H1 (cell line): ENCODE data around the gene MAOA. TPM values are rescaled to one million over a fixed set of nuclear protein-coding genes. Genes with fewer than 3 reads are reported as not detected.

Experiments used
- BACH1 ChIP-seq: IDR thresholded peaks from 2 replicates; pipeline ENCODE4 v1.6.1; 2012; ENCODE audit warnings: low read length, improper control_type of control experiment
- CHD1 ChIP-seq: IDR thresholded peaks from 2 replicates; pipeline ENCODE4 v1.6.1; 2012; ENCODE audit warnings: low read depth, low read length, improper control_type of control experiment
- RAD21 ChIP-seq, 2 experiments: IDR thresholded peaks in 1 of 2; conservative IDR thresholded peaks in 1 of 2; 2 replicates each; pipeline ENCODE4 v1.6.1; 2011; ENCODE audit warnings: low read depth in 2 of 2, low read length in 2 of 2, improper control_type of control experiment in 1 of 2, inconsistent platforms in 1 of 2, mild to moderate bottlenecking in 1 of 2, moderate library complexity in 1 of 2
- TAF7 ChIP-seq: optimal IDR thresholded peaks from 2 replicates; pipeline ENCODE3; 2011; ENCODE audit warnings: low read depth, mild to moderate bottlenecking, inconsistent platforms, low read length, moderate library complexity, borderline replicate concordance
- polyA plus RNA-seq, 7 experiments: library from polyadenylated mRNA; depleted of rRNA in 3 of 7; stranded (reverse) in 5 of 7; unstranded in 2 of 7; fragments of >200 nt in 5 of 7; fragments of 200-250 nt in 2 of 7; gene quantifications; 1 replicate in 5 of 7; 2 replicates in 1 of 7; 4 replicates in 1 of 7; pipeline versions ENCODE4 v1.2.1 to v1.2.3, GENCODE V29; 2011 to 2013; ENCODE audit warnings: missing spikeins in 2 of 7, mixed read lengths in 2 of 7
- total RNA-seq: library from RNA; stranded (reverse); fragmentation: NEBNext Ultra II Directional; extraction: Animal tissue kit (Norgen Biotek cat#: 25700); gene quantifications from 2 replicates; pipeline ENCODE4 v1.2.1, GENCODE V29; 2021

The MAOA gene
- total and polyA plus RNA-seq, 2 of the 8 experiments (the other 6 are each of a cell fraction or from before 2014, with no cell fraction given): 2.6 to 8.2 TPM

DNA sequence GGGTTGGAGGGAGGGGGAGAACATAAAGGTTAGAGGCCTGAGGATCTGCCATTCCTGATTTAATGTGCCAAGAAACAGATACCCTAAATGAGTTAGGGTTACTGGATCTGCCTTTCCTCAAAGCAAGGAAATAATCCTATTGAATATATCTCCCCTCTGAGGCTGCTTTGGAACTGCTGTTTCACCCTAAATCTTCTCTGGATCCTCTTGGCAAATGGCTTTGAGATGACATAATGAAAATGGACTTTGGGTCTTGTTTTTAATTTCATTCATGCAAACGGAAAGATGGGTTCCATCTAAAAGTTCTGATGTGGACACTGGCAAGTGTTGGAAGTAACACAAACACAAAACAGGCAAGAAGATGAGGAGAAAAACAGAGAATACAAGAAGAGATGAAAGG lies 23.0 kb upstream of the MAOA start (continued):
- TF ChIP-seq RAD21 (IDR thresholded peaks at IDR 0.05 in 1 of 2, conservative IDR thresholded peaks at IDR 0.05 in 1 of 2; ENCODE audit: low read depth in 2 of 2, low read length in 2 of 2): no peak
- no peak for TF ChIP-seq CHD1
- TF ChIP-seq BACH1: no peak
- no peak for TF ChIP-seq TAF7
